HG02610 (cell line): ENCODE results near the gene INPP5B.

ENCODE experiments used
- ATAC-seq: cut with Tn5 transposase; IDR thresholded peaks from one replicate; pipeline ENCODE4 v1.9.1; 2021; ENCODE audit warnings: mild to moderate bottlenecking, moderate library complexity; ENCODE audit not compliant: unreplicated experiment

The INPP5B gene

GRCh38 chr1:37844536-37844935, 102.3 kb downstream of the INPP5B start:
- ATAC-seq, result no peak

GRCh38 chr1:37841652-37842051, 105.2 kb downstream of the INPP5B start:
- no peak for ATAC-seq

GRCh38 chr1:37840711-37841110, 106.1 kb downstream of the INPP5B start:
- no peak for ATAC-seq

- ATAC-seq, result no peak
Observed at GRCh38 chr1:37839676-37840075, 107.2 kb downstream of the INPP5B start.

GRCh38 chr1:37836788-37837187, 110.1 kb downstream of the INPP5B start:
- ATAC-seq, result no peak

- ATAC-seq, result no peak
Observed at GRCh38 chr1:37831809-37832208, 115.0 kb downstream of the INPP5B start.

- no peak for ATAC-seq
Observed at GRCh38 chr1:37831109-37831508, 115.7 kb downstream of the INPP5B start.

GRCh38 chr1:37828410-37829074, 118.3 kb downstream of the INPP5B start:
- no peak for ATAC-seq

GRCh38 chr1:37825506-37825905, 121.3 kb downstream of the INPP5B start:
- no peak for ATAC-seq

GRCh38 chr1:37824001-37824400, 122.9 kb downstream of the INPP5B start:
- no peak for ATAC-seq

- no peak for ATAC-seq
Observed at GRCh38 chr1:37822906-37823815, 123.7 kb downstream of the INPP5B start.

GRCh38 chr1:37821481-37821880, 125.4 kb downstream of the INPP5B start:
- no peak for ATAC-seq

GRCh38 chr1:37817481-37817880, 129.4 kb downstream of the INPP5B start:
- no peak for ATAC-seq

- no peak for ATAC-seq
Observed at GRCh38 chr1:37814252-37814651, 132.6 kb downstream of the INPP5B start.

- no peak for ATAC-seq
Observed at GRCh38 chr1:37813529-37814145, 133.2 kb downstream of the INPP5B start.

- no peak for ATAC-seq
Observed at GRCh38 chr1:37811027-37811655, 135.7 kb downstream of the INPP5B start.
